ENCODE results near the gene PLAAT4.

DNA sequence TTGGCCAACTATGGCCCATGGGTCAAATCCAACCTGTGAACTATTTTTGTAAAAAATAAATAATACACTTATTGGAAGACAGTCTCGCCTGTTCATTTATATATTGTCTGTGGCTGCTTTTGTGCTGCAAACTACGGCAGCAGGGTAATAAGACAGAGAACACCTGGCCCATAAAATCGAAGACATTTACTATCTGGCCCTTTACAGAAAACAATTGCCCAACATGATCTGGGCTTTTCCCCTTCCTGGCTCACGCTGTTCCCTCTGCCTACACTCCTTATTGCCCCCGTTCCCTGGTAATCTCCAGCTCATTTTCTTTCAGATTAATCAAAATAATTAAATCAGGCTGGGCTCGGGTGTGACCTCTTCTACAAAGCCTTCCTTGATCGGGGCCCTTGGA, 21.0 kb downstream of the PLAAT4 start:
- TF ChIP-seq YY1 (IDR thresholded peaks at IDR 0.05; ENCODE audit: insufficient read depth, insufficient read length) (no peak), SUZ12 (IDR thresholded peaks at IDR 0.05; ENCODE audit: extremely low read depth, insufficient read depth, insufficient read length) (no peak), ZNF274 (IDR thresholded peaks at IDR 0.05; ENCODE audit: low read depth, low read length) (no peak)

Measured in NT2/D1 (cell line).